ENCODE results near the gene SIVA1. TPM values are rescaled to one million over a fixed set of nuclear protein-coding genes. Genes with fewer than 3 reads are reported as not detected.
A peak's percentile ranks its signal among the peaks of the same experiment; 100 is the strongest.

The SIVA1 gene
- total and polyA plus RNA-seq, 2 of the 4 experiments (the other 2 are of a cell fraction): 166 to 184 TPM

- Histone ChIP-seq H3K4ac (ENCODE audit: low read depth, low read length) (no peak overlapping the region), H2BK120ac (ENCODE audit: low read depth, low read length) (no peak overlapping the region), H4K91ac (ENCODE audit: insufficient read depth, low read depth, low read length) (no peak overlapping the region), H3K4me1 (ENCODE audit: control insufficient read depth, insufficient read depth, low read length) (peaks cover 23% of the 10 kb centered on the region), H3K23ac (ENCODE audit: low read depth, low read length) (no peak overlapping the region; the same call in 1 of the 2 replicates), H3K14ac (replicated peaks; ENCODE audit: low read depth, low read length) (no peak overlapping the region), H3K27me3 (ENCODE audit: control insufficient read depth, insufficient read depth, low read length) (no peaks in the 10 kb centered on the region), H3K4me2 (ENCODE audit: low read depth, low read length) (no peak overlapping the region), H2AK9ac (replicated peaks; ENCODE audit: low read depth, low read length, poor library complexity) (peak overlapping the region; percentile 83), H3K56ac (ENCODE audit: extremely low read depth, insufficient read depth, low read length) (no peak overlapping the region), H3K79me1 (ENCODE audit: low read depth in 1 of 2, low read length in 2 of 2) (peaks cover 0 to 22% of the 10 kb centered on the region in 2 experiments; a peak in 3 of 4 replicates), H3K36me3 (ENCODE audit: control insufficient read depth, insufficient read depth, low read length) (no peaks in the 10 kb centered on the region), H2BK15ac (ENCODE audit: low read depth, low read length) (no peak overlapping the region), H3K9me1 (ENCODE audit: insufficient read depth, low read length) (peaks cover 8% of the 10 kb centered on the region), H3K9ac (ENCODE audit: low read depth, low read length) (no peak overlapping the region), H2AFZ (replicated peaks; ENCODE audit: low read length, poor library complexity) (peak overlapping the region; percentile 68), H4K8ac (ENCODE audit: low read depth in 2 of 2, low read length in 2 of 2) (no peak overlapping the region; a peak in 1 of 4 replicates), H3K27ac (ENCODE audit: insufficient read depth, low read length) (no peak overlapping the region), H2BK5ac (ENCODE audit: low read depth, low read length, poor library complexity, severe bottlenecking) (no peak overlapping the region), H2AK5ac (ENCODE audit: low read depth, low read length) (peak overlapping the region; percentile 40; the same call in 1 of the 2 replicates), H4K20me1 (ENCODE audit: insufficient read depth, low read length) (peaks cover 13% of the 10 kb centered on the region), H2BK20ac (ENCODE audit: low read depth, low read length) (no peak overlapping the region), H3K4me3 (ENCODE audit: insufficient read depth, low read depth, low read length) (no peak overlapping the region), H3K9me3 (ENCODE audit: control insufficient read depth, insufficient read depth, low read length) (no peaks in the 10 kb centered on the region), H4K5ac (ENCODE audit: low read depth, low read length) (no peak overlapping the region), H3K18ac (ENCODE audit: low read depth, low read length) (no peak overlapping the region)
- no peak for DNase-seq
- no peak for TF ChIP-seq ELK1 (IDR thresholded peaks at IDR 0.05; ENCODE audit: borderline replicate concordance, low read depth, low read length)
- TF ChIP-seq, protein P1, sequence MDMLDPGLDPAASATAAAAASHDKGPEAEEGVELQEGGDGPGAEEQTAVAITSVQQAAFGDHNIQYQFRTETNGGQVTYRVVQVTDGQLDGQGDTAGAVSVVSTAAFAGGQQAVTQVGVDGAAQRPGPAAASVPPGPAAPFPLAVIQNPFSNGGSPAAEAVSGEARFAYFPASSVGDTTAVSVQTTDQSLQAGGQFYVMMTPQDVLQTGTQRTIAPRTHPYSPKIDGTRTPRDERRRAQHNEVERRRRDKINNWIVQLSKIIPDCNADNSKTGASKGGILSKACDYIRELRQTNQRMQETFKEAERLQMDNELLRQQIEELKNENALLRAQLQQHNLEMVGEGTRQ (IDR thresholded peaks at IDR 0.05; ENCODE audit: low read depth, low read length): no peak
- ChIA-PET CTCF (no interaction called here), POLR2A (ENCODE audit: unreplicated experiment) (no interaction called here)
- no TSS peak for BruUV-seq (replicated peaks)
- dilution Hi-C loops (cut with HindIII; ENCODE audit: low sequenced_read_pairs, unreplicated experiment): no loop called here
- intact Hi-C loops (cut with micrococcal nuclease): no loop called here
- ATAC-seq (ENCODE audit: low read depth): no peak
- in situ Hi-C loops (cut with MboI; ENCODE audit: low sequenced_read_pairs): no loop called here
- WGBS, 2 experiments (ENCODE audit: extremely low coverage in 2 of 2, insufficient read length in 1 of 2): 82% methylated on average over 8 of the region's 16 CpGs; no CpG with 5 or more reads in 1 of the 2 experiments
Measured at GRCh38 chr14:104798300-104799243, 45.6 kb downstream of the SIVA1 start.
